ENCODE results near the gene SLC5A7. TPM values are rescaled to one million over a fixed set of nuclear protein-coding genes. Genes with fewer than 3 reads are reported as not detected.

Gene SLC5A7
- 0.53 TPM for total RNA-seq

GRCh38 chr2:107986278-107987217 lies at the start of gene SLC5A7:
TSS of gene SLC5A7 (plus strand) at chr2:107986524. CDS start at chr2:107988156, 1,632 bp downstream.

Other genes with a start within 250 kb of the SLC5A7 start
- gene RGPD4, start 159.6 kb upstream of the SLC5A7 start, total RNA-seq, result not detected